BJ (cell line): ENCODE measurements around the gene C19orf85. TPM values are rescaled to one million over a fixed set of nuclear protein-coding genes. Genes with fewer than 3 reads are reported as not detected.
"Not testable (repeated sequence)": the region's sequence is repeated elsewhere in the genome, so short reads cannot be mapped to it uniquely, and the experiment has no call there.

Experiments used
- CTCF ChIA-PET: fragments of 350-600 bp; formaldehyde crosslinking; extraction: SDS; loops from one replicate; lab custom pipeline; 2021; ENCODE audit warnings: antibody characterized with exemption, inconsistent platforms; lab: Yijun Ruan, JAX
- POLR2A ChIA-PET: fragments of 300-600 bp; sonication (Branson Sonifier 250); formaldehyde crosslinking; extraction: SDS; loops from one replicate; lab custom pipeline; 2021; ENCODE audit warnings: antibody characterized with exemption; lab: Charles Lee
- DNase-seq: peaks from one replicate; pipeline ENCODE4 v3.0.0-alpha.2; 2011; ENCODE audit warnings: low read depth
- H3K27me3 ChIP-seq: 2 replicates; pipeline ENCODE4 v1.6.0; 2011; ENCODE audit warnings: low read length; ENCODE audit not compliant: control insufficient read depth, insufficient read depth
- H3K36me3 ChIP-seq: 2 replicates; pipeline ENCODE4 v1.5.1; 2011; ENCODE audit warnings: low read length; ENCODE audit not compliant: control insufficient read depth, insufficient read depth
- H3K4me3 ChIP-seq: 2 replicates; pipeline ENCODE4 v1.5.1; 2011; ENCODE audit warnings: low read depth, mild to moderate bottlenecking, control low read depth, low read length
- polyA plus RNA-seq: library from polyadenylated mRNA; depleted of rRNA; stranded (reverse); fragments of >200 nt; gene quantifications from 2 replicates; pipeline ENCODE4 v1.2.3, GENCODE V29; 2011
- TF ChIP-seq, protein P1 (sequence below): IDR thresholded peaks from 2 replicates; pipeline ENCODE4 v1.5.1; 2011; ENCODE audit warnings: low read depth, mild to moderate bottlenecking, control low read depth, inconsistent platforms, low read length, moderate library complexity; ENCODE audit not compliant: insufficient read depth

Gene C19orf85
- polyA plus RNA-seq, 1 experiment, result not detected

DNA sequence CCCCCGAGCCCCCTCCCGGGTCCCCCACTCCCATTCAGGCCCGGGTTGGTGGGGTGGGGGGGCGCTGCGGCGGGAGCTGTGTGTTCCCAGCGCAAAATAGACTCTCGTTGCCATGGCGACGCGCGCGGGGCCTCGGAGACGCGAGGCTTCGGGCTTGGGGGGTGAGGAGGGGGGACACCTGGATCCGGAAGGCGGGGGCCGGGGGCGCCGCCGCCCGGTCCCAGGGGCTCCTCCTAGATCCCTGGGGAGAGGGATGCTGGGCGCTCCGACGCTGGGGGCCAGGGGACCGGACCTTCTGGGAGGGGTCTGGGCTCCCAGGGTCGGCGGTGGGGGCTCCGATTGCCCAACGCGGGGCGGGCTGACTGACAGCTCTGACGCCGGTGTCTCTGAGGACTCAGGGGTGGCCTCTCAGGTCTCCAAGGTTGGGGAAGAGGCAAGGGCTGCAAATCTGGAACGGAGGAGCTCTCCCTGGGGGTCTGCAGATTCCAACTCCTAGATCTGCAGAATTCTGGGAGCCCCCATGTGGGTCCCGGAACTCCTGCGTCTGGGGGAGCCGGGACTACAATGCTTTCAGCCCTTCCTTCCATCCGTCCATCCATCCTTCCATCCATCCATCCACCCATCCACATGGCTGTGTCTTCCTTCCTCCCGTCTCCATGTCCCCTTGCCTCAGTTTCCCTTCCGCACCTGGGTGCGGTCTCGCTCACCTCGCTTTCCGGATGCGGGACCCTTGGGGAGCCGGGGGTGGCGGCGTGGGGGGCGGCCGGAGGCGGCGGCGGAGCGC is 12.4 kb downstream of the C19orf85 start:
- CTCF ChIA-PET, result interaction anchor here (0.6 to 2.1 kb wide), 5 partner anchors 16 to 311 kb away, joined by 3 to 9 read pairs (median 4); partner anchors contain the start of gene ZNF628
- Histone ChIP-seq H3K27me3 (peaks cover 16% of the 10 kb centered on the region), H3K4me3 (0 out of 2 replicates have a peak overlapping the region, but pooled peaks have one; percentile 2), H3K36me3 (peaks cover 3% of the 10 kb centered on the region)
- TF ChIP-seq, protein P1, sequence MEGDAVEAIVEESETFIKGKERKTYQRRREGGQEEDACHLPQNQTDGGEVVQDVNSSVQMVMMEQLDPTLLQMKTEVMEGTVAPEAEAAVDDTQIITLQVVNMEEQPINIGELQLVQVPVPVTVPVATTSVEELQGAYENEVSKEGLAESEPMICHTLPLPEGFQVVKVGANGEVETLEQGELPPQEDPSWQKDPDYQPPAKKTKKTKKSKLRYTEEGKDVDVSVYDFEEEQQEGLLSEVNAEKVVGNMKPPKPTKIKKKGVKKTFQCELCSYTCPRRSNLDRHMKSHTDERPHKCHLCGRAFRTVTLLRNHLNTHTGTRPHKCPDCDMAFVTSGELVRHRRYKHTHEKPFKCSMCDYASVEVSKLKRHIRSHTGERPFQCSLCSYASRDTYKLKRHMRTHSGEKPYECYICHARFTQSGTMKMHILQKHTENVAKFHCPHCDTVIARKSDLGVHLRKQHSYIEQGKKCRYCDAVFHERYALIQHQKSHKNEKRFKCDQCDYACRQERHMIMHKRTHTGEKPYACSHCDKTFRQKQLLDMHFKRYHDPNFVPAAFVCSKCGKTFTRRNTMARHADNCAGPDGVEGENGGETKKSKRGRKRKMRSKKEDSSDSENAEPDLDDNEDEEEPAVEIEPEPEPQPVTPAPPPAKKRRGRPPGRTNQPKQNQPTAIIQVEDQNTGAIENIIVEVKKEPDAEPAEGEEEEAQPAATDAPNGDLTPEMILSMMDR, result no peak
- POLR2A ChIA-PET, result no interaction called here
- DNase-seq, result no peak

DNA sequence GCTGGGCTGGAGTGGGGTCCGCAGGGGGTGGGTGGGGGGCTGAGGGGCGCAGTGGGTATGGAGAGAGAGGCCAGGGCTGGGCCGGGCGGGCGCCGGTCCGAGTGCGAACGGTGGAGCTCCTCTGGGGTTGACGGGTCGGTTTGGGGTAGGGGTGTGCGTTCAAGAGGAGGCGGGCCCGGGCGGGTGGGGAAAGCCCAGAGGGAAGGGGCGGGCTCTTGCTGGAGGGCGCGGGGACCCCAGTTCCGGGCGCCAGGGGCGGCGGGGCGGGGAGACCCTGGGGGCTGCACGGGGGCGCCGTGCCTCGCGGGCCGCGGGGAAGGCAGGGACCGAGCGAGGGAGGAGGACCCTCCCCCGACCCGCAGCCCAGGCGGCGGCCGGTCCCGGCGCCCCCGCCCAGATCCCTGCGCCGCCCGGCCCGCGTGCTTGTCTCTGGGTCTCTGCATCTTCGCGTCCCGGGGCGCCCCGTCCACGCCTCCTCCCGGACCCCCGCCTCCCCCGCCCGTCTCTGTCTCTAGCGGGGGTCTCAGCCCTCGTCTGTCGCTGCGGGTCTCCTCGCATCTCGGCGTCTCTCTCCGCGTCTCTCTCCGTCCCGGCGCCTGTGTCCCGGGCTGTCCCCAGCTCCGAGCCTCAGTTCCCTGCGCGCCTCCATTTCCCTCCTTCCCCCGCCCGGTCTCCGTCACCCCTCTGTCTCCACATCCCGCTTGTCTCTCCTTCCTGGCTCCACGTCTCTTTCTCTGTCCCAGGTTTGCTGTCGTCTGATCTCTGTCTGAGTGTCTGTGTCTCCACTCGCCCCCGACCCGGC is 13.2 kb downstream of the C19orf85 start:
- H3K27me3 ChIP-seq, result peaks cover 16% of the 10 kb centered on the region
- no peak for DNase-seq
- H3K36me3 ChIP-seq, result peaks cover 3% of the 10 kb centered on the region
- POLR2A ChIA-PET, result no interaction called here
- CTCF ChIA-PET, result interaction anchor here (0.6 to 0.9 kb wide), 2 partner anchors 16 to 262 kb away, joined by 4 read pairs; no protein-coding TSS in a partner anchor
- 0 out of 2 replicates have a peak overlapping the region, but pooled peaks have one; percentile 2 for H3K4me3 ChIP-seq
- TF ChIP-seq, protein P1, result no peak

DNA sequence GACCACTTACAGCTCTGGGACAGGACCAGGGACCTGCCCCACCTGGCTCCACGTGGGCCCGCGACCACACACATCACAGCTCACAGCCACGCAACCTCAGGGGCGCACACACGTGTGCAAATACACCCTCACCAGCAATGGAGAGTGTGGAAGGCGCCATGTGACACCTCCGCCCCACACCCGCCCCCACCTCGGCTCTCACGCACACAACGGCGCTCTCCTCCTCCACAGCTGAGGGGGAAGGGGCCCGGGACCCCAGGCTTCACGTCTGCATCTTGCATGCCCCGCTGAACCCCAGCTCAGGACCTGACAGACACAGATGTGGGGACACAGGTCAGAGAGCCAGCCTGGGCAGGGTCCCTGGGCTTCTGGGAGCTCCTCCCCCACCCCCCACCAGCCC is 15.1 kb downstream of the C19orf85 start:
- H3K4me3 ChIP-seq, result no peak overlapping the region
- CTCF ChIA-PET, result interaction anchor here (1.0 kb wide), 1 partner anchor 31 kb away, joined by 5 read pairs; no protein-coding TSS in a partner anchor
- no peaks in the 10 kb centered on the region for H3K36me3 ChIP-seq
- TF ChIP-seq, protein P1, result no peak
- no peak for DNase-seq
- POLR2A ChIA-PET, result no interaction called here
- H3K27me3 ChIP-seq, result peaks cover 18% of the 10 kb centered on the region

DNA sequence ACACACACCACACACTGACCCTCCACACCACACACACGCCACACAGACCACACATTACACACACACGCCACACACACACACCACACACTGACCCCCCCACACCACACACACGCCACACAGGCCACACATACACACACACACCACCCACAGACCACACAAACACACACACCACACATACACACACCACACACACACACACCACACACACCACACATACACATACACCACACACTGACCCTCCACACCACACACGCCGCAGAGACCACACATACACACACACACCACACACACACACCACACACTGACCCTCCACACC is 16.4 kb downstream of the C19orf85 start:
- CTCF ChIA-PET, result interaction anchor here (0.7 to 1.9 kb wide), 3 partner anchors 30 to 306 kb away, joined by 3 to 8 read pairs (median 3); no protein-coding TSS in a partner anchor
- H3K27me3 ChIP-seq, result peaks cover 27% of the 10 kb centered on the region

DNA sequence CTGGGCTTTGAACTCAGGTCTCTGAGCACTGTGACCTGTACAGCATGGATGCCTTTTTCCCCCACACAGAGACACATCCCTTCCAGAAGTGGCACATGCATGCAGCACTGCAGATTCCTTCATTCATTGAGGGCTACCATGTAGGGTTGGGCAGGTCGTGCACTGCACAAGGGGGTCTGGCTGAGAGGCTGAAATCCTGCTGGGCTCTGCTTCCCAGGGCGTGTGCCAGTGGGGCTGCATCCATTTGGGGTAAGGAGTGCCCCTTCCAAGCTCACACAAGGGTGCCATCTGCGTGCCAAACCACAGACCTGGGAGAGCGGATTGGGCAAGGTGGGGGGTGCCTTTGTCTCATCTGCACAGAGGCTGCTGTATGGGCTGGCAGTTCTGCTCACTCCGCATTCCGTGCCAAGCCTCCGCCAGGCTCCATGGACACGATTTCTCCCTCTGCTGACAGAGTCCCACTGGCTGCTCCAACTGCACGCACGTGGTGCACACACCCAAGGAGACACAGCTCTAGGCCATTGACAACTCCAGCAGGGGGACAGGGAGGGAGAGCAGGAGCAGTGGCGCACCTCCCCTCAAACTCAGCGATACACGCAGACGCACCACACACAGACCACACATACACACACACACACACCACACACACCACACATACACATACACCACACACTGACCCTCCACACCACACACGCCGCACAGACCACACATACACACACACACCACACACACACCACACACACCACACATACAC is 17.0 kb downstream of the C19orf85 start:
- Histone ChIP-seq H3K36me3 (no peaks in the 10 kb centered on the region), H3K4me3 (no peak overlapping the region), H3K27me3 (peaks cover 29% of the 10 kb centered on the region)
- no peak for DNase-seq
- POLR2A ChIA-PET, result no interaction called here
- CTCF ChIA-PET, result interaction anchor here (0.7 to 1.9 kb wide), 4 partner anchors 11 to 306 kb away, joined by 3 to 8 read pairs (median 4); no protein-coding TSS in a partner anchor
- TF ChIP-seq, protein P1, result no peak

More for the DNA sequence above, 16.4 kb downstream of the C19orf85 start:
- H3K36me3 ChIP-seq, DNase-seq, POLR2A ChIA-PET, H3K4me3 ChIP-seq: not testable (repeated sequence)
